ENCODE results near the gene RORC. TPM values are rescaled to one million over a fixed set of nuclear protein-coding genes. Genes with fewer than 3 reads are reported as not detected.

The RORC gene
- total RNA-seq, 1 donor from 2014 or later: 11.3 TPM

GRCh38 chr1:151760597-151761385, 70.8 kb downstream of the RORC start:
- intact Hi-C loops (cut with DNase I): no loop called here
- ATAC-seq: no peak

GRCh38 chr1:151759241-151759640, 72.4 kb downstream of the RORC start:
- no peak for DNase-seq (ENCODE audit: missing footprints)
- intact Hi-C loops (cut with DNase I): no loop called here
- no peak for ATAC-seq

More at GRCh38 chr1:151760597-151761385, 70.8 kb downstream of the RORC start:
- DNase-seq (ENCODE audit: missing footprints): no peak

GRCh38 chr1:151756291-151756690, 75.3 kb downstream of the RORC start:
- no peak for DNase-seq (ENCODE audit: missing footprints)
- intact Hi-C loops (cut with DNase I): no loop called here
- ATAC-seq: no peak

Other genes with a start within 250 kb of the RORC start
- gene SNX27, start 219.8 kb downstream of the RORC start, total RNA-seq: 30.6 TPM
- not detected for gene CELF3, start 115.0 kb downstream of the RORC start, total RNA-seq
- 7.7 TPM for gene RIIAD1, start 110.3 kb downstream of the RORC start, total RNA-seq
- gene MRPL9, start 68.3 kb downstream of the RORC start, total RNA-seq: 51.2 TPM
- 4.5 TPM for gene TDRKH, start 41.3 kb downstream of the RORC start, total RNA-seq
- 0.68 TPM for gene LINGO4, start 26.4 kb downstream of the RORC start, total RNA-seq
- gene C2CD4D, start 8.0 kb upstream of the RORC start, total RNA-seq: not detected
- gene THEM5, start 21.9 kb upstream of the RORC start, total RNA-seq: not detected
- 16.3 TPM for gene THEM4, start 77.7 kb upstream of the RORC start, total RNA-seq
- gene S100A10, start 162.1 kb upstream of the RORC start, total RNA-seq: 290 TPM
- 92.0 TPM for gene S100A11, start 205.2 kb upstream of the RORC start, total RNA-seq

All from Right ventricle myocardium inferior (tissue), 1 donor.